Panc1 (cell line): ENCODE results near the gene ATF7. TPM values are rescaled to one million over a fixed set of nuclear protein-coding genes. Genes with fewer than 3 reads are reported as not detected.

Source experiments
- ATAC-seq: fragments of 200-7000 bp; cut with Tn5 transposase; 2 replicates; pipeline ENCODE4 v1.9.1; 2020; ENCODE audit warnings: mild to moderate bottlenecking, moderate library complexity
- BruUV-seq: library from RNA; stranded (reverse); fragments of 400-500 nt; replicated peaks from 2 replicates; lab custom pipeline; 2021; lab: Mats Ljungman, UMichigan
- CTCF ChIA-PET: fragments of 300-600 bp; sonication (Branson Sonifier 250); formaldehyde crosslinking; loops from one replicate; lab custom pipeline; 2022; ENCODE audit warnings: antibody characterized with exemption; lab: Charles Lee
- POLR2A ChIA-PET: fragments of 300-600 bp; sonication (Branson Sonifier 250); formaldehyde crosslinking; loops from one replicate; lab custom pipeline; 2022; ENCODE audit warnings: antibody characterized with exemption; lab: Charles Lee
- DNase-seq: peaks from one replicate; pipeline ENCODE4 v3.0.0-alpha.2; 2010; ENCODE audit warnings: low read depth, low spot score
- H3K27ac ChIP-seq: 2 replicates; pipeline ENCODE4 v1.5.1; 2011; ENCODE audit warnings: mild to moderate bottlenecking, low read length, inconsistent platforms
- H3K27me3 ChIP-seq: fragments of 200-500 bp; sonication (Bioruptor generic); 2 replicates; pipeline ENCODE4 v1.6.0; 2014; ENCODE audit warnings: low read length, inconsistent platforms; ENCODE audit not compliant: control insufficient read depth, insufficient read depth
- H3K36me3 ChIP-seq: fragments of 200-500 bp; sonication (Bioruptor generic); 2 replicates; pipeline ENCODE4 v1.5.1; 2014; ENCODE audit warnings: inconsistent platforms, mild to moderate bottlenecking, low read length, moderate library complexity; ENCODE audit not compliant: control insufficient read depth, insufficient read depth
- H3K4me1 ChIP-seq: 2 replicates; pipeline ENCODE4 v1.5.1; 2011; ENCODE audit warnings: inconsistent platforms, mild to moderate bottlenecking, low read length, moderate library complexity; ENCODE audit not compliant: control insufficient read depth, insufficient read depth
- H3K4me3 ChIP-seq, 2 experiments: 2 replicates each; pipeline ENCODE4 v1.5.1; 2011 to 2012; ENCODE audit warnings: low read depth in 2 of 2, low read length in 2 of 2, mild to moderate bottlenecking in 2 of 2, inconsistent platforms in 1 of 2, moderate library complexity in 1 of 2
- H3K9me3 ChIP-seq: fragments of 200-500 bp; sonication (Bioruptor generic); 2 replicates; pipeline ENCODE4 v1.5.1; 2014; ENCODE audit warnings: low read depth, mild to moderate bottlenecking, inconsistent platforms, low read length, moderate library complexity; ENCODE audit not compliant: control insufficient read depth, insufficient read depth
- POLR2AphosphoS5 ChIP-seq: IDR thresholded peaks from 2 replicates; pipeline ENCODE4 v1.6.1; 2012; ENCODE audit warnings: mild to moderate bottlenecking, low read depth, low read length, moderate library complexity
- REST ChIP-seq, 2 experiments: IDR thresholded peaks; 2 replicates each; pipeline ENCODE4 v1.6.1; 2011 to 2012; ENCODE audit warnings: low read depth in 2 of 2, control low read depth in 1 of 2, low read length in 1 of 2, mild to moderate bottlenecking in 1 of 2, moderate library complexity in 1 of 2; ENCODE audit not compliant: insufficient read depth in 1 of 2
- SIN3A ChIP-seq: IDR thresholded peaks from 2 replicates; pipeline ENCODE4 v1.6.1; 2012; ENCODE audit warnings: low read depth, mild to moderate bottlenecking, low read length, moderate library complexity, borderline replicate concordance; ENCODE audit not compliant: insufficient read depth
- TCF7L2 ChIP-seq: IDR thresholded peaks from 2 replicates; pipeline ENCODE4 v1.6.1; 2011; ENCODE audit warnings: mild to moderate bottlenecking, low read depth, low read length, inconsistent platforms
- in situ Hi-C: cut with HindIII; loops from 2 replicates; pipeline ENCODE4 v1.10.0; 2016; ENCODE audit warnings: low sequenced_read_pairs, low pct_unique_long_range_greater_than_20kb
- intact Hi-C: fragments of 100-400 bp; cut with micrococcal nuclease; formaldehyde crosslinking; loops from one replicate; pipeline ENCODE4 v1.10.0; 2022; ENCODE audit not compliant: unreplicated experiment
- total RNA-seq: library from RNA; stranded (reverse); gene quantifications from one replicate; pipeline ENCODE4 v1.2.1, GENCODE V29; 2021; ENCODE audit not compliant: unreplicated experiment
- TF ChIP-seq, protein P1 (sequence below): fragments of 450-650 bp; IDR thresholded peaks from 2 replicates; pipeline ENCODE4 v1.5.1; 2017; ENCODE audit warnings: mild to moderate bottlenecking

The ATF7 gene
- total RNA-seq, 1 experiment from 2014 or later, result 29.5 TPM

DNA sequence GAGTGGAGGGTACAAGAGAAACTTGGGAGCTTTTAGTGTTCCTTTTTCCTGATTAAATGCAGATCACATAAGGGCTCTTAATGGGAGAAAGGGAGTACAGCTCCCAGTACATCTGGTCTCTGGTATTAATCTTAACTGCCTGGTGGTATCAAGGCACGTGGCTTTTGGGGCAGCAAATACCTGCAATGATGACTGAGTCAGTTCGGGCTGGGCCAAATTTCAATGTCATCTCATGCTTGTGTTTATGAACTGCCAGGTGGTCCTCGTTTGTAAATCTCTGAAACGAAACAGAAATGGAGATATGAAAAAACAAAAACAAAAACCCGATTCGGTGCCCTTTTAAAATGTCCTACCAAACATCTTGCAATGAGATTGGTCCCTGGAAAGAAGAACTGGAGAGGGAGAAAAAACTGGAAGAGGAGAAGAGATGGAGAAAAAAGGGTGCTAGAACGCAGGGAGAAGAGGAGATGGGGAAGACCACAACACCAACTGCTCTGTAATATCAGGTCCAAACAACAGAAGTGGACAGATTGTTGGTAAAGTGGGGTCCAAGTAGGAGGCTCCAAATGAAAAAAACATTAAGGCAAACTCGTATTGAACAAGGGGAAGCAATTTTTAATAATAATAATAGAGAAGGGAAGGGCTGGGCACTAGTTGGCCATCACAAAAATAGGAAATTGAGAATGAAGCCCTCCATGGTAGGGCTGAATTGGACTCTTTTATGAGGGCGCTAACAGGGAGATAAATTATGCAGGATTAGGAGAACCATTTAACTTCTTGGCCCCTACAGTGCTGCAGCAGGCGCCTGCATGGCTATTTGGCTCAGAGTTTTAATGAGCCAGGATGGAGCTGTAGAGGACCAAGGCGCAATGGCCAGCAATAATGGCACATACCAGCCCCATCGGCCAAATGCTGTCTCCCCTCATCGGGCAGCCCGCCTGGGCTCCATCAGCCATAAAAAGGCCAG, 73.5 kb downstream of the ATF7 start:
- ATAC-seq (no peak), DNase-seq (no peak)
- CTCF ChIA-PET, result interaction anchor here (1.0 kb wide), 1 partner anchor 9 kb away, joined by 3 read pairs; no protein-coding TSS in a partner anchor
- TF ChIP-seq POLR2AphosphoS5, result no peak
- TF ChIP-seq, protein P1, sequence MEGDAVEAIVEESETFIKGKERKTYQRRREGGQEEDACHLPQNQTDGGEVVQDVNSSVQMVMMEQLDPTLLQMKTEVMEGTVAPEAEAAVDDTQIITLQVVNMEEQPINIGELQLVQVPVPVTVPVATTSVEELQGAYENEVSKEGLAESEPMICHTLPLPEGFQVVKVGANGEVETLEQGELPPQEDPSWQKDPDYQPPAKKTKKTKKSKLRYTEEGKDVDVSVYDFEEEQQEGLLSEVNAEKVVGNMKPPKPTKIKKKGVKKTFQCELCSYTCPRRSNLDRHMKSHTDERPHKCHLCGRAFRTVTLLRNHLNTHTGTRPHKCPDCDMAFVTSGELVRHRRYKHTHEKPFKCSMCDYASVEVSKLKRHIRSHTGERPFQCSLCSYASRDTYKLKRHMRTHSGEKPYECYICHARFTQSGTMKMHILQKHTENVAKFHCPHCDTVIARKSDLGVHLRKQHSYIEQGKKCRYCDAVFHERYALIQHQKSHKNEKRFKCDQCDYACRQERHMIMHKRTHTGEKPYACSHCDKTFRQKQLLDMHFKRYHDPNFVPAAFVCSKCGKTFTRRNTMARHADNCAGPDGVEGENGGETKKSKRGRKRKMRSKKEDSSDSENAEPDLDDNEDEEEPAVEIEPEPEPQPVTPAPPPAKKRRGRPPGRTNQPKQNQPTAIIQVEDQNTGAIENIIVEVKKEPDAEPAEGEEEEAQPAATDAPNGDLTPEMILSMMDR, result no peak
- TF ChIP-seq SIN3A, result no peak
- TF ChIP-seq TCF7L2, result no peak
- TF ChIP-seq REST (IDR thresholded peaks at IDR 0.05; ENCODE audit: insufficient read depth in 1 of 2, low read depth in 2 of 2, low read length in 1 of 2), result no peak
- no peaks in the 10 kb centered on the region for H3K4me1 ChIP-seq
- no peak overlapping the region for H3K4me3 ChIP-seq
- no peaks in the 10 kb centered on the region for H3K27me3 ChIP-seq
- H3K36me3 ChIP-seq, result peaks cover 6% of the 10 kb centered on the region; the same call in 1 of the 2 replicates
- in situ Hi-C loops (no loop called here), intact Hi-C loops (no loop called here)
- H3K27ac ChIP-seq, result no peak overlapping the region
- POLR2A ChIA-PET, result no interaction called here
- BruUV-seq, result no TSS peak
- H3K9me3 ChIP-seq, result no peaks in the 10 kb centered on the region

DNA sequence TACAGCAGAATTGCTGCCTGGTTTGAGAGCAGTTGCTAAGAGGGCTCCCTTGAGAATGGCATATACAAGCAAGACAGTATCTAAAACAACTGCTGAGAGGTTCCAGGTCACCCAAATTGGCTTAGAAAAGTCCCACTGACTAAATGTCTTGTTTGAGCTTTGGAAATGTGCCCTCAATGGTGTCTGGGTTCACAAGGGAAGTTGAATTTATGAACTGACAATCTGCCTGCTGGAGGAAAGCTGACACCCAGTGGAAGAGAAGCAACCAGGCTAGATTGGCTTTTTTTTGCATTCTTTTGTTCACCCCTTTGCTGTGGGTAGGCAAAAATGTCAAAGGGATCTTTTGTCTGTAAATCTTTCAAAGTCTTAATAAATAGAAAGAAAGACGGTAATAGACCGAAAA, 74.3 kb downstream of the ATF7 start:
- intact Hi-C loops (no loop called here), in situ Hi-C loops (no loop called here)
- no TSS peak for BruUV-seq
- POLR2A ChIA-PET, result no interaction called here
- CTCF ChIA-PET, result interaction anchor here (1.0 kb wide), 1 partner anchor 8 kb away, joined by 3 read pairs; no protein-coding TSS in a partner anchor
- TF ChIP-seq SIN3A (no peak), REST (IDR thresholded peaks at IDR 0.05; ENCODE audit: insufficient read depth in 1 of 2, low read depth in 2 of 2, low read length in 1 of 2) (no peak), TCF7L2 (no peak), POLR2AphosphoS5 (no peak)
- TF ChIP-seq, protein P1, result no peak
- DNase-seq, result no peak
- Histone ChIP-seq H3K4me3 (no peak overlapping the region), H3K27ac (no peak overlapping the region), H3K36me3 (peaks cover 6% of the 10 kb centered on the region; the same call in 1 of the 2 replicates), H3K9me3 (no peaks in the 10 kb centered on the region), H3K27me3 (no peaks in the 10 kb centered on the region), H3K4me1 (no peaks in the 10 kb centered on the region)
- no peak for ATAC-seq
